PC-9 (cell line): ENCODE data around the gene DHX32. TPM values are rescaled to one million over a fixed set of nuclear protein-coding genes. Genes with fewer than 3 reads are reported as not detected.

Experiments used
- BruUV-seq: library from RNA; stranded (reverse); fragments of 400-500 nt; replicated peaks from 2 replicates; lab custom pipeline; 2021; lab: Mats Ljungman, UMichigan
- CTCF ChIA-PET: fragments of 300-600 bp; sonication (Branson Sonifier 250); formaldehyde crosslinking; loops from one replicate; lab custom pipeline; 2022; ENCODE audit warnings: antibody characterized with exemption; lab: Charles Lee
- POLR2A ChIA-PET: fragments of 300-600 bp; sonication (Branson Sonifier 250); formaldehyde crosslinking; loops from one replicate; lab custom pipeline; 2022; ENCODE audit warnings: antibody characterized with exemption; ENCODE audit not compliant: unreplicated experiment; lab: Charles Lee
- DNase-seq, 2 experiments: peaks; one replicate each; pipeline versions ENCODE4 v3.0.0 to v3.0.0-alpha.2; 2015 to 2022; ENCODE audit warnings: mixed read lengths in 1 of 2
- H2AFZ ChIP-seq: fragments of 200-600 bp; sonication (generic); 2 replicates; pipeline ENCODE4 v1.8.1; 2017; ENCODE audit warnings: antibody characterized with exemption
- H3F3A ChIP-seq: fragments of 200-600 bp; sonication (generic); 2 replicates; pipeline ENCODE4 v1.8.1; 2017; ENCODE audit warnings: antibody characterized with exemption, mild to moderate bottlenecking, low read depth; ENCODE audit not compliant: insufficient read depth
- H3K27ac ChIP-seq: fragments of 200-600 bp; sonication (generic); 2 replicates; pipeline ENCODE4 v1.6.1; 2016; ENCODE audit warnings: mixed run types
- H3K27me3 ChIP-seq: fragments of 200-600 bp; sonication (generic); 2 replicates; pipeline ENCODE4 v1.6.1; 2016; ENCODE audit warnings: low read depth, mixed run types; ENCODE audit not compliant: insufficient read depth
- H3K36me3 ChIP-seq: fragments of 200-600 bp; sonication (generic); 2 replicates; pipeline ENCODE4 v1.6.1; 2016; ENCODE audit warnings: low read depth, mixed run types
- H3K4me1 ChIP-seq: fragments of 200-600 bp; sonication (generic); replicated peaks from 2 replicates; pipeline ENCODE4 v1.6.1; 2016; ENCODE audit warnings: mixed run types; ENCODE audit not compliant: insufficient read depth
- H3K4me2 ChIP-seq: fragments of 200-600 bp; sonication (generic); 2 replicates; pipeline ENCODE4 v1.6.1; 2017; ENCODE audit warnings: mixed run types
- H3K4me3 ChIP-seq: fragments of 200-600 bp; sonication (generic); 2 replicates; pipeline ENCODE4 v1.6.1; 2016; ENCODE audit warnings: mixed run types
- H3K79me2 ChIP-seq: fragments of 200-600 bp; sonication (generic); 2 replicates; pipeline ENCODE4 v1.6.1; 2017; ENCODE audit warnings: low read depth, mixed run types
- H3K9me2 ChIP-seq: fragments of 200-600 bp; sonication (generic); 2 replicates; pipeline ENCODE4 v1.8.1; 2017; ENCODE audit warnings: mild to moderate bottlenecking; ENCODE audit not compliant: insufficient read depth
- H3K9me3 ChIP-seq: fragments of 200-600 bp; sonication (generic); 2 replicates; pipeline ENCODE4 v1.8.1; 2016; ENCODE audit warnings: low read depth; ENCODE audit not compliant: insufficient read depth
- H4K20me1 ChIP-seq: fragments of 200-600 bp; sonication (generic); 2 replicates; pipeline ENCODE4 v1.8.1; 2017; ENCODE audit not compliant: insufficient read depth
- CTCF ChIP-seq: fragments of 200-600 bp; sonication (generic); conservative IDR thresholded peaks from 2 replicates; pipeline ENCODE4 v1.6.1; 2017; ENCODE audit warnings: mixed run types, antibody characterized with exemption, mild to moderate bottlenecking, moderate library complexity
- EZH2 ChIP-seq: fragments of 200-600 bp; sonication (generic); IDR thresholded peaks from 2 replicates; pipeline ENCODE4 v1.8.0; 2017; ENCODE audit warnings: antibody characterized with exemption, low read depth
- intact Hi-C: fragments of 100-400 bp; cut with micrococcal nuclease; formaldehyde crosslinking; loops from one replicate; pipeline ENCODE4 v1.10.0; 2022; ENCODE audit not compliant: unreplicated experiment
- total RNA-seq: library from RNA; stranded (reverse); gene quantifications from 2 replicates; pipeline ENCODE4 v1.2.3, GENCODE V29; 2021

The DHX32 gene
- total RNA-seq, 1 experiment from 2014 or later: 51.0 TPM

- H3K4me1 ChIP-seq: 0 out of 2 replicates have a peak, but pooled peaks cover 8% of the 10 kb centered on the region
- no peaks in the 10 kb centered on the region for H3K9me2 ChIP-seq
- H3K9me3 ChIP-seq: no peaks in the 10 kb centered on the region
- H3K36me3 ChIP-seq: no peaks in the 10 kb centered on the region
- no peak overlapping the region for H3K27ac ChIP-seq
- no TSS peak for BruUV-seq
- no peak for TF ChIP-seq CTCF
- no peak for TF ChIP-seq EZH2
- intact Hi-C loops: no loop called here
- peaks cover 8% of the 10 kb centered on the region; the same call in 1 of the 2 replicates for H3F3A ChIP-seq
- CTCF ChIA-PET: no interaction called here
- H4K20me1 ChIP-seq: no peaks in the 10 kb centered on the region
- H3K79me2 ChIP-seq: no peaks in the 10 kb centered on the region
- no peaks in the 10 kb centered on the region for H3K27me3 ChIP-seq
- no peak overlapping the region for H2AFZ ChIP-seq
- POLR2A ChIA-PET: no interaction called here
- no peak overlapping the region for H3K4me3 ChIP-seq
- H3K4me2 ChIP-seq: no peak overlapping the region
- no peak for DNase-seq
Measured at GRCh38 chr10:125840406-125840805, 40.7 kb downstream of the DHX32 start.

GRCh38 chr10:125838802-125839575 lies 42.1 kb downstream of the DHX32 start:
- H3K4me2 ChIP-seq: no peak overlapping the region
- no peaks in the 10 kb centered on the region for H3K27me3 ChIP-seq
- no peak overlapping the region for H3K4me3 ChIP-seq
- no peaks in the 10 kb centered on the region for H3K36me3 ChIP-seq
- no peak overlapping the region for H3K27ac ChIP-seq
- no peak overlapping the region for H2AFZ ChIP-seq
- TF ChIP-seq EZH2: no peak
- TF ChIP-seq CTCF: no peak
- intact Hi-C loops: no loop called here
- no peaks in the 10 kb centered on the region for H3K9me3 ChIP-seq
- H3K4me1 ChIP-seq: 0 out of 2 replicates have a peak, but pooled peaks cover 8% of the 10 kb centered on the region
- H3F3A ChIP-seq: peaks cover 8% of the 10 kb centered on the region; the same call in 1 of the 2 replicates
- ChIA-PET CTCF (no interaction called here), POLR2A (no interaction called here)
- no peaks in the 10 kb centered on the region for H3K9me2 ChIP-seq
- H4K20me1 ChIP-seq: no peaks in the 10 kb centered on the region
- no peak for DNase-seq
- H3K79me2 ChIP-seq: no peaks in the 10 kb centered on the region
- no TSS peak for BruUV-seq

GRCh38 chr10:125836746-125837145 lies 44.3 kb downstream of the DHX32 start:
- POLR2A ChIA-PET: no interaction called here
- DNase-seq: no peak
- H3K4me3 ChIP-seq: no peak overlapping the region
- no peaks in the 10 kb centered on the region for H3K79me2 ChIP-seq
- H3K27ac ChIP-seq: no peak overlapping the region
- no peaks in the 10 kb centered on the region for H3K9me3 ChIP-seq
- H4K20me1 ChIP-seq: no peaks in the 10 kb centered on the region
- H3K9me2 ChIP-seq: no peaks in the 10 kb centered on the region
- TF ChIP-seq EZH2 (no peak), CTCF (no peak)
- no peak overlapping the region for H3K4me2 ChIP-seq
- no peaks in the 10 kb centered on the region for H3K36me3 ChIP-seq
- no peak overlapping the region for H2AFZ ChIP-seq
- CTCF ChIA-PET: no interaction called here
- H3F3A ChIP-seq: peaks cover 8% of the 10 kb centered on the region; the same call in 1 of the 2 replicates
- BruUV-seq: no TSS peak
- H3K4me1 ChIP-seq: 0 out of 2 replicates have a peak, but pooled peaks cover 7% of the 10 kb centered on the region
- intact Hi-C loops: no loop called here
- no peaks in the 10 kb centered on the region for H3K27me3 ChIP-seq
